ENCODE data around the gene RLN1. TPM values are rescaled to one million over a fixed set of nuclear protein-coding genes. Genes with fewer than 3 reads are reported as not detected.
"Not testable (repeated sequence)": the region's sequence is repeated elsewhere in the genome, so short reads cannot be mapped to it uniquely, and the experiment has no call there.

The RLN1 gene
- total RNA-seq: 1 to 10 TPM; 1.3 to 1.6 TPM

DNA sequence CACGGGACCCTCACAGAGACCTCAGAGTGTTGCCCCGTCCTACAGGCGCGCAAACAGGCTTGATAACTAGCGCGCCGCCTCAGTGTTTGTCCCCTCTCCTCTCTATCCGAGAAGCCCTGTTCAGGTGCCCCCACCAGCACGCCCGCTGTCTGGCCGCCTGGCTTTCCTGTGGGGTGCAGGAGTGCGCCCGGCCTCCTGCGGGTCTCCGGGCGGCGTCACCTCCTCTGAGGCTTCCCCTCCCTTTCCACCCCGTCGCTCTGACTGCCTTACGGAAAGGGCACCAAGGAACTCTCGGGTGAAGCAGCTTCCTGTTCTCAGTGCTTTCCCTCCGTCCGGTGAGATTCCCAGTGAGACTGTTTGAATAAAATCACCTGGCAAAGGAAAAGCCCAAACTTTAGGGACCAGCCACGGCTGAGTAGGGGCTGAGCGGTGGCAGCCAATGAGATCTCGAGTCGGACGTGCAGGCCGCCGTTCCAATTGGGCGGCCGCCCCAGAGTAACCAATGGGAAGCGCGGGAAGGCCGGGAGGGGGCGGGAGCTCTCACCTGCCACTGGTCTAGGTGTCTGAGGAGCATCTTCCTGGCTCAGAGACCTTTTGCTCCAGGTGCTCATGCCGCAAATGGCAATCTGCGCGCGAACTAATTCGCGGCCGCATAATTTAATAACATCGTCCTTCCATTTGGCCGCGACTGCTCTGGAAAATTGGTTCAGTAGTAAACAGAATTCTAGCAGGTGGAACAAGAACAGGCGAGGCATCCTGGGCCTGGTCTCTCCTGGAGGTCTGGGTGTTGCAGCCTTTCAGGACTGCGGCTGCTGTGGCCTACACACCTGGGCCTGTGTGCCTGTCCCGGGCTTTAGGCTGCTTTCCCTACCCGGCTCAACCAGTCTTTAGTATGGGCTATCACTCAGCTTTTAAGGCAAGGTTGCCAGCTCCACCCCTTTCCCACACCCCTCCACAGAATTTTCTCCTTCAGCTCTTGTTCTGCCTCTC, at the start of gene RLN1:
RLN1 (minus strand) TSS at position 885 of the 990 bp plus-strand sequence; CDS start at position 755, 130 bp downstream.
- H3K4me1 Mint-ChIP-seq (ENCODE audit: low read depth): peaks cover 25% of the 10 kb centered on the region
- ATAC-seq (replicated peaks in 1 of 2): peak; percentile 99
- DNase-seq: peak in 1 of 2 donors; percentile 16
- not testable (repeated sequence) for H3K27me3 Mint-ChIP-seq (ENCODE audit: low read depth); H3K9me3 Mint-ChIP-seq; H3K36me3 Mint-ChIP-seq (ENCODE audit: insufficient read depth in 2 of 2)
- H3K27ac Mint-ChIP-seq: peak within 1 kb of the TSS; percentile 50
- H3K4me3 Mint-ChIP-seq: peak within 1 kb of the TSS; percentile 60 to 63

DNA sequence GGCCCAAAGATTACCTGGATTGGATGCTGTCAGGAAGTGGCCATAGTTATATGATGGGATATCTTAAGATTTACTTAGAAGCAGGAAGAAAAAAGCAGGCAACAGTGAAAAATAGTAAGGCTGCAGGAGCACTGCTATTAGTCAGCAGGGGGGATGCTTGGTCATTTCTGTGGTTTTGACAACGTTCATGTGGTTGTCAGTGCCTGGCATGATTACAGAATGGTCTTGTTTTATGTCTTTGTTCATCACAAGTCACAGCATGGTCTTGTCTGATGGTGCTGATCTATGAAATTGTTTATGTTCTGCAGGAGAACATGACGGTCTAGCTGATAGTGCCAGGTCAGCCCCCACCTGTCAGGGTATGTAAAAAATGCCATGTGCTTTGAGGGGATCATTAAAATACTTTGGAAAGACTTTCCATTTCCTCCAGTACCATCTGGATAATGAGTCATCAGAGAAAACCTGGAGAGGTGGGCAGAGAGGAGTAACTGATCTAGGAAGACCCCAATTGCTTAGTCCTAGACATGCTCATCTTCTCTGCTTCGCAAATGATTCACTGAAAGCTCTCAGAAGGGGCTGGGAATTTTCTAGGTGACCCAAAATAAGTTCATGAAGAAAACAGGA, 49.5 kb upstream of the RLN1 start:
- H3K4me1 Mint-ChIP-seq (ENCODE audit: low read depth): peaks cover 32% of the 10 kb centered on the region
- DNase-seq (peak; percentile 61 to 68), ATAC-seq (replicated peaks in 1 of 2) (peak; percentile 89 to 95)
- no peaks in the 10 kb centered on the region for H3K27me3 Mint-ChIP-seq (ENCODE audit: low read depth)
- peak overlapping the region; percentile 1 for H3K27ac Mint-ChIP-seq
- no peaks in the 10 kb centered on the region for H3K36me3 Mint-ChIP-seq (ENCODE audit: insufficient read depth in 2 of 2)
- H3K4me3 Mint-ChIP-seq: peak overlapping the region; percentile 23 to 27
- no peaks in the 10 kb centered on the region for H3K9me3 Mint-ChIP-seq

DNA sequence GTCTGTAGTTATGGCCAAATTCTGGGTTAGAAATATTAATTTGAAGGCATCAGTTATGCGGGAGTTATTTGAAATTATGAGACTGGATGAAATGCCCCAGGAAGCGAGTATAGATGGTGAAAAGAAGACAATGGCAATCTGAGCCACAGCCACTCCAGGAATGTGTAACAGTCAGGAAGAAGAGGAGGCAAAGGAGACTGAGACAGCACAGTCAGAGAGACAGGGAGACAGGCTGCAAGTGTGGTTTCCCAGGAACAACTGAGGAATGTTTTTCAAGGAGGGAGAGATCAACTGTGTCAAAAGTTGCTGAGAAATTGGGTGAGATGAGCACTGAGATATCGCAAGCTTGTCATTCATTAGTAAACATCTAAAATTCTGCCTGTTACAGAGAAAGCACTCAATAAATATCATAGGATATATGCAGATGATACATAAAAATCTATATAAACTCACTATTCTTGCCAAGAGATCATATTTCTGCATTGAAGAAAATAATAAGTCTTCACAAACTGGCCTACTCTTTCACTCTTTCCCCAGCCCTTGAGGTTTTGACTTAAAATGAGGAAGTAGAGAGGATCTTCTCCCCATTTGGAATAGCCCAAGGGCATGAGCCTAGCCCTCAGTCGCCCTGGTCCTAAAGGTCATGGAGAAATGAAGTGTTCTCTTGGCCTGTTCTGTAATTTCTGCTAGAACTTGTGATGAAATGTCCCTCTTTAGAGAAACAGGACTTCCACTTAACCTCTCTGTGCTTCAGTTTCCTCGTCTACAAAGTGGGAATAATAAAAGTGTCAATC, 48.5 kb upstream of the RLN1 start:
- peaks cover 32% of the 10 kb centered on the region for H3K4me1 Mint-ChIP-seq (ENCODE audit: low read depth)

GRCh38 chr9:5384436-5384835, 44.8 kb upstream of the RLN1 start:
- DNase-seq (no peak), ATAC-seq (replicated peaks in 1 of 2) (peak in 1 of 2 donors; percentile 24)
- Mint-ChIP-seq H3K9me3 (no peaks in the 10 kb centered on the region), H3K27ac (no peak overlapping the region), H3K36me3 (ENCODE audit: insufficient read depth in 2 of 2) (peaks cover 0 to 3% of the 10 kb centered on the region in 2 donors), H3K4me3 (no peak overlapping the region), H3K27me3 (ENCODE audit: low read depth) (no peaks in the 10 kb centered on the region), H3K4me1 (ENCODE audit: low read depth) (peaks cover 26% of the 10 kb centered on the region)

More for the DNA sequence above, 48.5 kb upstream of the RLN1 start:
- H3K36me3 Mint-ChIP-seq (ENCODE audit: insufficient read depth in 2 of 2): no peaks in the 10 kb centered on the region
- no peaks in the 10 kb centered on the region for H3K27me3 Mint-ChIP-seq (ENCODE audit: low read depth)
- DNase-seq: no peak
- no peak overlapping the region for H3K4me3 Mint-ChIP-seq
- H3K27ac Mint-ChIP-seq: no peak overlapping the region
- no peak for ATAC-seq (replicated peaks in 1 of 2)
- no peaks in the 10 kb centered on the region for H3K9me3 Mint-ChIP-seq

- no peaks in the 10 kb centered on the region for H3K9me3 Mint-ChIP-seq
- peaks cover 0 to 3% of the 10 kb centered on the region in 2 donors for H3K36me3 Mint-ChIP-seq (ENCODE audit: insufficient read depth in 2 of 2)
- no peaks in the 10 kb centered on the region for H3K27me3 Mint-ChIP-seq (ENCODE audit: low read depth)
- H3K4me3 Mint-ChIP-seq: no peak overlapping the region
- H3K4me1 Mint-ChIP-seq (ENCODE audit: low read depth): peaks cover 13% of the 10 kb centered on the region
- no peak overlapping the region for H3K27ac Mint-ChIP-seq
- ATAC-seq (replicated peaks in 1 of 2) (no peak), DNase-seq (no peak)
These were observed 42.8 kb upstream of the RLN1 start for GRCh38 chr9:5382479-5382878.

GRCh38 chr9:5375790-5376477, 36.3 kb upstream of the RLN1 start:
- H3K27me3 Mint-ChIP-seq (ENCODE audit: low read depth): no peaks in the 10 kb centered on the region
- DNase-seq: no peak
- H3K27ac Mint-ChIP-seq: peak overlapping the region; percentile 42
- peak; percentile 76 to 85 for ATAC-seq (replicated peaks in 1 of 2)
- H3K9me3 Mint-ChIP-seq: peaks cover 0 to 3% of the 10 kb centered on the region in 2 donors
- H3K4me3 Mint-ChIP-seq: peak overlapping the region in 1 of 2 donors; percentile 61
- H3K4me1 Mint-ChIP-seq (ENCODE audit: low read depth): peaks cover 36% of the 10 kb centered on the region
- peaks cover 0 to 5% of the 10 kb centered on the region in 2 donors for H3K36me3 Mint-ChIP-seq (ENCODE audit: insufficient read depth in 2 of 2)

GRCh38 chr9:5375091-5375490, 35.4 kb upstream of the RLN1 start:
- peak; percentile 76 to 84 for ATAC-seq (replicated peaks in 1 of 2)
- Mint-ChIP-seq H3K4me1 (ENCODE audit: low read depth) (peaks cover 38% of the 10 kb centered on the region), H3K36me3 (ENCODE audit: insufficient read depth in 2 of 2) (peaks cover 0 to 5% of the 10 kb centered on the region in 2 donors), H3K4me3 (peak overlapping the region; percentile 61 to 64), H3K27me3 (ENCODE audit: low read depth) (no peaks in the 10 kb centered on the region), H3K27ac (peak overlapping the region; percentile 42), H3K9me3 (peaks cover 0 to 3% of the 10 kb centered on the region in 2 donors)
- peak; percentile 32 to 34 for DNase-seq

- no peaks in the 10 kb centered on the region for H3K27me3 Mint-ChIP-seq (ENCODE audit: low read depth)
- peaks cover 7 to 10% of the 10 kb centered on the region in 2 donors for H3K36me3 Mint-ChIP-seq (ENCODE audit: insufficient read depth in 2 of 2)
- peaks cover 24% of the 10 kb centered on the region for H3K4me1 Mint-ChIP-seq (ENCODE audit: low read depth)
- H3K9me3 Mint-ChIP-seq: peaks cover 3 to 6% of the 10 kb centered on the region in 2 donors
- ATAC-seq (replicated peaks in 1 of 2): peak; percentile 93 to 96
- peak overlapping the region; percentile 90 for H3K27ac Mint-ChIP-seq
- no peak for DNase-seq
- peak overlapping the region; percentile 15 to 60 for H3K4me3 Mint-ChIP-seq
These were observed 24.8 kb upstream of the RLN1 start for GRCh38 chr9:5364294-5365024.

- peaks cover 0 to 3% of the 10 kb centered on the region in 2 donors for H3K9me3 Mint-ChIP-seq
- H3K27ac Mint-ChIP-seq: no peak overlapping the region
- no peak overlapping the region for H3K4me3 Mint-ChIP-seq
- no peaks in the 10 kb centered on the region for H3K27me3 Mint-ChIP-seq (ENCODE audit: low read depth)
- H3K4me1 Mint-ChIP-seq (ENCODE audit: low read depth): peaks cover 24% of the 10 kb centered on the region
- ATAC-seq (replicated peaks in 1 of 2): no peak
- H3K36me3 Mint-ChIP-seq (ENCODE audit: insufficient read depth in 2 of 2): peaks cover 4 to 11% of the 10 kb centered on the region in 2 donors
- DNase-seq: no peak
These were observed 21.8 kb upstream of the RLN1 start for GRCh38 chr9:5361326-5362010.

- peaks cover 20% of the 10 kb centered on the region for H3K4me1 Mint-ChIP-seq (ENCODE audit: low read depth)
These were observed 20.7 kb upstream of the RLN1 start for GRCh38 chr9:5360341-5360740.

DNA sequence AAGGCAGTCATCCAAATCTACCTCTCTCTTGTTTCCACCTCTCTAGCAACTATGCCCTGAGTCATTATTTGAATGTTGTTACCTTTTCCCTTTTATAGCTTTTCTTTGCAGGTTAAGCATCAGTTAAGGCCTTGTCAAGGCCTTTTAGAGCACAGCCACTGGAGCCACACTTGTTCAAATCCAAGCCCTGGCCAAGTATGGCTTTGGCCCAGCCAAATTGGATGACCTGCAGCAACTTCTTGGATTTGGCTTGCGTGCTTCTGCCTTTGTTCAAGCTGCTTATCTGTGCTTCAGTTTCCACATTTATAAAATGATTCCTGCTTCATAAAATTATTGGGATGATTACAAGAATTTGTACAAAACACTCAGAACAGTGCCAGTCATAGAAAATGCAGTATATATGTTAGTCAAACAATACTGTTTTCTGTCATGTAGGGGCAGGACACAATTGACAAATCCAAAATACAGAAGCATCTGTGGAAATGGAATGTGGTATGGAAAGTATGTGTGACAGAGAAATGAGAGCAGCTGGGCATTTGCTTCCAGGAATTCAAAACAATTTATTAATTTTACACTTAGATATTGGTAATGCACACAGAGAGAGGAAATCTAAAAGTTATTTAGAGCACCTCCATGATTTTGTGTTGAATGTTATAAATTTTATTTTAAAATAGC, 17.9 kb upstream of the RLN1 start:
- peaks cover 0 to 3% of the 10 kb centered on the region in 2 donors for H3K9me3 Mint-ChIP-seq
- peaks cover 2 to 11% of the 10 kb centered on the region in 2 donors for H3K36me3 Mint-ChIP-seq (ENCODE audit: insufficient read depth in 2 of 2)
- DNase-seq (no peak), ATAC-seq (replicated peaks in 1 of 2) (no peak)
- no peaks in the 10 kb centered on the region for H3K27me3 Mint-ChIP-seq (ENCODE audit: low read depth)
- peaks cover 11% of the 10 kb centered on the region for H3K4me1 Mint-ChIP-seq (ENCODE audit: low read depth)
- H3K4me3 Mint-ChIP-seq: no peak overlapping the region
- H3K27ac Mint-ChIP-seq: peak overlapping the region; percentile 15

More at GRCh38 chr9:5360341-5360740, 20.7 kb upstream of the RLN1 start:
- H3K27ac Mint-ChIP-seq: no peak overlapping the region
- H3K4me3 Mint-ChIP-seq: no peak overlapping the region
- peaks cover 4 to 11% of the 10 kb centered on the region in 2 donors for H3K36me3 Mint-ChIP-seq (ENCODE audit: insufficient read depth in 2 of 2)
- ATAC-seq (replicated peaks in 1 of 2) (no peak), DNase-seq (no peak)
- H3K9me3 Mint-ChIP-seq: peaks cover 0 to 3% of the 10 kb centered on the region in 2 donors
- H3K27me3 Mint-ChIP-seq (ENCODE audit: low read depth): no peaks in the 10 kb centered on the region

Measured in activated T-cell treated with anti-CD3 and anti-CD28 coated beads, Interleukin-2, amount 50 U/mL, for 72 hours (primary cell).